Endothelial cell of umbilical vein (primary cell): Measurements from ENCODE around the gene EPB41L1. TPM values are rescaled to one million over a fixed set of nuclear protein-coding genes. Genes with fewer than 3 reads are reported as not detected.

Experiments used
- BruUV-seq: library from RNA; stranded (reverse); fragments of 400-500 nt; replicated peaks from 2 replicates; lab custom pipeline; 2021; lab: Mats Ljungman, UMichigan
- CTCF ChIA-PET: fragments of 300-600, 350-600 bp; sonication (Branson Sonifier 250); formaldehyde crosslinking; loops from one replicate; lab custom pipeline; 2021; ENCODE audit warnings: antibody characterized with exemption, inconsistent platforms; lab: Charles Lee
- POLR2A ChIA-PET: fragments of 300-600, 350-600 bp; sonication (Branson Sonifier 250); formaldehyde crosslinking; loops from one replicate; lab custom pipeline; 2021; ENCODE audit warnings: antibody characterized with exemption, inconsistent platforms; lab: Charles Lee
- DNase-seq: peaks from one replicate; pipeline ENCODE4 v3.0.0-alpha.2; 2011; ENCODE audit warnings: low read depth, low spot score
- FAIRE-seq: peaks from 2 replicates; lab custom pipeline; 2011; peaks lifted over from hg19 to GRCh38; lab: Jason Lieb, UNC
- H2AFZ ChIP-seq: 2 replicates; pipeline ENCODE4 v1.6.0; 2012; ENCODE audit warnings: low read depth, low read length, control low read depth, inconsistent platforms
- H3K27ac ChIP-seq: 2 replicates; pipeline ENCODE4 v1.5.1; 2011; ENCODE audit warnings: low read depth, mild to moderate bottlenecking, control low read depth, low read length, moderate library complexity; ENCODE audit not compliant: insufficient read depth
- H3K27me3 ChIP-seq, 2 experiments: 2 replicates each; pipeline versions ENCODE4 v1.6.0 to v1.6.1; 2011; ENCODE audit warnings: low read length in 2 of 2, mixed read lengths in 1 of 2; ENCODE audit not compliant: control insufficient read depth in 2 of 2, insufficient read depth in 2 of 2
- H3K36me3 ChIP-seq, 2 experiments: 2 replicates in 1 of 2; 3 replicates in 1 of 2; pipeline ENCODE4 v1.5.1; 2011; ENCODE audit warnings: low read length in 2 of 2, mild to moderate bottlenecking in 1 of 2, moderate library complexity in 1 of 2; ENCODE audit not compliant: control insufficient read depth in 2 of 2, insufficient read depth in 2 of 2; ENCODE audit errors: extremely low read depth in 1 of 2
- H3K4me1 ChIP-seq: 3 replicates; pipeline ENCODE4 v1.5.1; 2011; ENCODE audit warnings: mild to moderate bottlenecking, low read length; ENCODE audit not compliant: control insufficient read depth, insufficient read depth; ENCODE audit errors: extremely low read depth
- H3K4me2 ChIP-seq: 2 replicates; pipeline ENCODE4 v1.6.1; 2011; ENCODE audit warnings: low read length, control low read depth, mixed read lengths; ENCODE audit not compliant: insufficient read depth
- H3K4me3 ChIP-seq, 3 experiments: fragments of 200-600 bp in 1 of 3; sonication (generic), shearing (Covaris generic) in 1 of 3; replicated peaks in 1 of 3; 2 replicates each; pipeline ENCODE4 v1.5.1; 2011 to 2016; ENCODE audit warnings: control low read depth in 3 of 3, low read length in 3 of 3, mild to moderate bottlenecking in 2 of 3, inconsistent platforms in 1 of 3, low read depth in 1 of 3, moderate library complexity in 1 of 3; ENCODE audit not compliant: insufficient read depth in 1 of 3
- H3K79me2 ChIP-seq: 2 replicates; pipeline ENCODE4 v1.6.0; 2012; ENCODE audit warnings: low read length, inconsistent platforms; ENCODE audit not compliant: control insufficient read depth, insufficient read depth
- H3K9ac ChIP-seq: replicated peaks from 2 replicates; pipeline ENCODE3; 2011; ENCODE audit warnings: low read length, control low read depth; ENCODE audit not compliant: insufficient read depth; ENCODE audit errors: extremely low read depth
- H3K9me1 ChIP-seq: replicated peaks from 3 replicates; pipeline ENCODE4 v1.6.0; 2011; ENCODE audit warnings: mild to moderate bottlenecking, low read length; ENCODE audit not compliant: control insufficient read depth, insufficient read depth; ENCODE audit errors: extremely low read depth
- H3K9me3 ChIP-seq: replicated peaks from 2 replicates; pipeline ENCODE4 v1.5.1; 2012; ENCODE audit warnings: low read length, inconsistent platforms; ENCODE audit not compliant: control insufficient read depth, insufficient read depth
- H4K20me1 ChIP-seq: replicated peaks from 2 replicates; pipeline ENCODE3; 2011; ENCODE audit warnings: mild to moderate bottlenecking, low read length; ENCODE audit not compliant: control insufficient read depth, insufficient read depth; ENCODE audit errors: extremely low read depth
- EZH2 ChIP-seq: IDR thresholded peaks from 2 replicates; pipeline ENCODE4 v1.6.1; 2012; ENCODE audit warnings: borderline replicate concordance, low read depth, mild to moderate bottlenecking, moderate library complexity, low read length, inconsistent platforms; ENCODE audit not compliant: severe bottlenecking
- GATA2 ChIP-seq: IDR thresholded peaks from 2 replicates; pipeline ENCODE4 v1.7.0; 2011; ENCODE audit warnings: low read depth, mild to moderate bottlenecking, moderate library complexity, mixed read lengths, low read length; ENCODE audit not compliant: insufficient read length, insufficient read depth
- JUN ChIP-seq: IDR thresholded peaks from 2 replicates; pipeline ENCODE4 v1.6.1; 2011; ENCODE audit warnings: borderline replicate concordance, low read depth; ENCODE audit not compliant: insufficient read length, insufficient read depth
- dilution Hi-C: fragments of 300-500 bp; cut with MboI; formaldehyde crosslinking; loops from one replicate; pipeline ENCODE4 v1.15.0; 2019; ENCODE audit warnings: low sequenced_read_pairs; ENCODE audit not compliant: extremely low pct_ligation_motif_present
- intact Hi-C: fragments of 100-400 bp; cut with micrococcal nuclease; formaldehyde crosslinking; loops from one replicate; pipeline ENCODE4 v1.10.0; 2022
- polyA plus RNA-seq, 4 experiments: library from polyadenylated mRNA; depleted of rRNA in 3 of 4; stranded (reverse) in 3 of 4; unstranded in 1 of 4; fragments of >200 nt; gene quantifications; 2 replicates each; pipeline versions ENCODE4 v1.2.1 to v1.2.3, GENCODE V29; 2011 to 2012; ENCODE audit warnings: missing spikeins in 1 of 4
- total RNA-seq: library from RNA; stranded (reverse); gene quantifications from 2 replicates; pipeline ENCODE4 v1.2.3, GENCODE V29; 2021
- TF ChIP-seq, protein P1 (sequence below), 2 donors: IDR thresholded peaks; 1 replicate in 1 of 2; 2 replicates in 1 of 2; pipeline ENCODE4 v1.5.1; 2011; ENCODE audit warnings: low read length in 2 of 2, mild to moderate bottlenecking in 2 of 2, moderate library complexity in 2 of 2, control low read depth in 1 of 2, inconsistent platforms in 1 of 2, low read depth in 1 of 2; ENCODE audit not compliant: insufficient read depth in 1 of 2; ENCODE audit errors: extremely low read depth in 1 of 2

EPB41L1 gene
- total and polyA plus RNA-seq, 2 donors (not counting 3 experiments of a cell fraction or from before 2014, with no cell fraction given): 6.1 to 12.2 TPM

DNA sequence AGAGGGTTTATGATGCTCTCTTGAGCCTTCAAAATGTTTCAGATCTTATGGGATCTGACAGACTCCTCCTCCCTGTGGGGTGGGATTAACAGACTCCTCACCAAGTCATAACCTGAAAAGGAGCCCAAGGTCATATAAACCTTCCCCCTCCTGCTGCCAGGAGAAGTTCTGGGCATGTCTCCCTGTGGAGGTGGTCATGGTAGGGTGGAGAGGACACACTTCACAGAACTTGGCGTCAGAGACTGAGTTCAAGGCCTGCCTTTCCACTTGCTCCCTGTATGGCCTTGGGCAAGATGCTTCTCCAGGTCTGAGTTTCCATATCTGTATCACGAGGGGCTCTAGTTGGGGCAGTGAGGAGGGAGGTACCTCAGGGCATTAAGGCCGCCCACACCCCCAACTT, 49.3 kb downstream of the EPB41L1 start:
- no peak for TF ChIP-seq JUN
- Histone ChIP-seq H3K27me3 (peaks cover 0 to 4% of the 10 kb centered on the region in 2 experiments), H3K4me2 (no peak overlapping the region), H3K9me1 (no peaks in the 10 kb centered on the region), H3K79me2 (no peaks in the 10 kb centered on the region), H3K4me3 (no peak overlapping the region), H3K36me3 (no peaks in the 10 kb centered on the region), H3K9ac (no peak overlapping the region), H2AFZ (no peak overlapping the region), H3K9me3 (no peaks in the 10 kb centered on the region), H3K4me1 (no peaks in the 10 kb centered on the region), H4K20me1 (no peaks in the 10 kb centered on the region), H3K27ac (no peak overlapping the region)
- FAIRE-seq (no peak), DNase-seq (no peak)
- ChIA-PET CTCF (interaction anchor here (1.6 to 6.3 kb wide), 6 partner anchors 9 to 234 kb away, joined by 15 to 203 read pairs (median 56); no protein-coding TSS in a partner anchor), POLR2A (no interaction called here)
- dilution Hi-C loops: no loop called here
- intact Hi-C loops: loop anchor here (1.0 to 2.0 kb wide), 2 partner anchors 195 to 235 kb away; no protein-coding TSS in a partner anchor
- no TSS peak for BruUV-seq

- Histone ChIP-seq H3K36me3 (no peaks in the 10 kb centered on the region), H3K79me2 (no peaks in the 10 kb centered on the region), H3K9me1 (no peaks in the 10 kb centered on the region), H4K20me1 (no peaks in the 10 kb centered on the region), H3K4me3 (no peak overlapping the region), H3K27me3 (peaks cover 0 to 4% of the 10 kb centered on the region in 2 experiments), H3K4me1 (no peaks in the 10 kb centered on the region), H2AFZ (no peak overlapping the region), H3K4me2 (no peak overlapping the region), H3K9ac (no peak overlapping the region), H3K9me3 (no peaks in the 10 kb centered on the region), H3K27ac (no peak overlapping the region)
- POLR2A ChIA-PET: no interaction called here
- FAIRE-seq: no peak
- no TSS peak for BruUV-seq
- intact Hi-C loops: no loop called here
- CTCF ChIA-PET: interaction anchor here (2.2 kb wide), 1 partner anchor 49 kb away, joined by 7 read pairs; no protein-coding TSS in a partner anchor
- TF ChIP-seq EZH2 (no peak), GATA2 (no peak)
- TF ChIP-seq, protein P1, sequence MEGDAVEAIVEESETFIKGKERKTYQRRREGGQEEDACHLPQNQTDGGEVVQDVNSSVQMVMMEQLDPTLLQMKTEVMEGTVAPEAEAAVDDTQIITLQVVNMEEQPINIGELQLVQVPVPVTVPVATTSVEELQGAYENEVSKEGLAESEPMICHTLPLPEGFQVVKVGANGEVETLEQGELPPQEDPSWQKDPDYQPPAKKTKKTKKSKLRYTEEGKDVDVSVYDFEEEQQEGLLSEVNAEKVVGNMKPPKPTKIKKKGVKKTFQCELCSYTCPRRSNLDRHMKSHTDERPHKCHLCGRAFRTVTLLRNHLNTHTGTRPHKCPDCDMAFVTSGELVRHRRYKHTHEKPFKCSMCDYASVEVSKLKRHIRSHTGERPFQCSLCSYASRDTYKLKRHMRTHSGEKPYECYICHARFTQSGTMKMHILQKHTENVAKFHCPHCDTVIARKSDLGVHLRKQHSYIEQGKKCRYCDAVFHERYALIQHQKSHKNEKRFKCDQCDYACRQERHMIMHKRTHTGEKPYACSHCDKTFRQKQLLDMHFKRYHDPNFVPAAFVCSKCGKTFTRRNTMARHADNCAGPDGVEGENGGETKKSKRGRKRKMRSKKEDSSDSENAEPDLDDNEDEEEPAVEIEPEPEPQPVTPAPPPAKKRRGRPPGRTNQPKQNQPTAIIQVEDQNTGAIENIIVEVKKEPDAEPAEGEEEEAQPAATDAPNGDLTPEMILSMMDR (IDR thresholded peaks at IDR 0.05; ENCODE audit: extremely low read depth in 1 of 2, insufficient read depth in 1 of 2, low read depth in 1 of 2, low read length in 2 of 2): no peak
- dilution Hi-C loops: no loop called here
- DNase-seq: no peak
These were observed 50.5 kb downstream of the EPB41L1 start for GRCh38 chr20:36205026-36205425.
